ENCODE measurements around the gene KRTAP2-4.
"Not testable (repeated sequence)": the region's sequence is repeated elsewhere in the genome, so short reads cannot be mapped to it uniquely, and the experiment has no call there.

The KRTAP2-4 gene

DNA sequence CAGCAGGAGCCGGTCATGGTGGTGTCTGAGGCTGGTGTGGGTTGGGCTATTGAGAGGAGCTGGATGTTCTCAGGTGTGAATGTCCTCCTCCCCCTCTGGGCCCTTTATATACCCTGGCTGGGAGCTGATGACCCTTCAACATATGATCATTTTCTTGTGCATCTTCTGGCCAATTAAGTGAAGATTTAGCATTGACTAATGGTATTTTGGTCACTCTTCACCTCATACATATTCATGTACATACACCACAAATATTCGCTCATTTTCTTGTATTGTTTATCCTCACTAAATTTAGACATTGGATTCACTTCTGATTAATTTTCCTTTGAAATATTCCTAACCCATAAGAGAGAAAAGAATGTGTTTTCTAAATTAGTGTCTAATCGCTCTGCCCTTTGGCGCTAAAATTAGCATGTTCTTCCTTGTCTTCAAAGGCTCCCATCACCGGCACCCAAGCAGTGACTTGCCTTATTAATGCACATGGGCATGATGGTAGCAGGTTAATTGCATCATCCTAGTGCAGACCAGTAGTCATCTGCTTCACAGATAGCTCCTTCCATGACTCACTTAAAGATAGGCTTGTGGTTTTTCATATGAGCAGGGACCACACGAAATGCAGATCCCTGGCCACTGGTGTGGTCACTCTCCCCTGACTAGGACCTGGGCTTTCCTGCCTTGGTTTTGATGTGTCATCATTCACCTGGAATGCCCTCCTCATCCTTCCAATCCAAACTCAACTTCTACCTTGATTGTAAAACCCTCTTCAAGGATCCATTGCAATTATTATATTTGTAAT lies at the start of gene KRTAP2-4:
TSS of gene KRTAP2-4 (minus strand) at position 51 of the 796 bp plus-strand sequence. CDS start at position 17, 34 bp downstream.
- Histone ChIP-seq H3K4me1 (ENCODE audit: control insufficient read depth, insufficient read depth, low read length) (no peaks in the 10 kb centered on the region), H3K27ac (ENCODE audit: low read length) (no peak within 1 kb of the TSS), H3K9me3 (ENCODE audit: control insufficient read depth in 2 of 2, low read length in 2 of 2) (no peaks in the 10 kb centered on the region), H3K9ac (ENCODE audit: low read length in 2 of 2) (no peak within 1 kb of the TSS), H3K27me3 (ENCODE audit: control insufficient read depth in 1 of 2, insufficient read depth in 2 of 2, low read length in 2 of 2) (no peaks in the 10 kb centered on the region), H3K4me3 (ENCODE audit: low read length in 2 of 2) (no peak within 1 kb of the TSS), H3K36me3 (ENCODE audit: control insufficient read depth in 2 of 2, insufficient read depth in 2 of 2, low read length in 2 of 2) (no peaks in the 10 kb centered on the region)

DNA sequence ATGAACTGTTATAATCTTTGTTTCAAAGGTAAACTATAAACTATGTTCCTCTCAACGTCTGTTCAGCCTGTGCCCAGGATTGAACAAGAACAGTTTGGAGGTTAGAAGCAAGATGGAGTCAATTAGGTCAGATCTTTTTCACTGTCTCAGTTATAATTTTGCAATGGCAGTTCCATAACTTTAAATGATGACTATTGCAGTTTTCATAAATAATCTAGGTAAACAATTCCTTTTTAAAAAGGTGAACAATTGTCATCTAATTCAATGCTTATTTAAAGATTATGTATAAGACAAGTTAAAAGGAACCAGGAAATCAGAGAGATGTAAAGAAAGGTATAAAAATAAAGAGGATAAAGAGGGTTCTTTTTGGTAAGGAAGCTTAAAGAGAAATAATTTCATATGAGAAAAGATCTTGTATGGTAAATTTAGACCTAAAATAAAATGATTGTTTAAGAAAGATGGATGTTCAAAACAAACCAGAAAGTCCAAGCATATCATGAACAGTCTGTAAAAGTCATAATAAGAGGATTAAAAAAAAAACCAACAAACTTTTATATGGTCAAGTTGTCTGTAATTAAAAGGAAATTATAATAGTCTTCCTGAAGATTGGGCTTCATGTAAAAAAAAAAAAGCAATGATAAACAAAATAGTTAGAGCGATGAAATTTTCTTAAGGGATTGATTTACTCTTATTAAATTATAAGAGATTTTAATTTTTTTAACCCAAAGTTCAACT lies 45.6 kb upstream of the KRTAP2-4 start:
- no peaks in the 10 kb centered on the region for H3K27me3 ChIP-seq (ENCODE audit: control insufficient read depth in 1 of 2, insufficient read depth in 2 of 2, low read length in 2 of 2)
- H3K9ac ChIP-seq (ENCODE audit: low read length in 2 of 2): no peak overlapping the region
- no peaks in the 10 kb centered on the region for H3K36me3 ChIP-seq (ENCODE audit: control insufficient read depth in 2 of 2, insufficient read depth in 2 of 2, low read length in 2 of 2)
- no peaks in the 10 kb centered on the region for H3K9me3 ChIP-seq (ENCODE audit: control insufficient read depth in 2 of 2, low read length in 2 of 2)
- H3K4me3 ChIP-seq (ENCODE audit: low read length in 2 of 2): no peak overlapping the region
- H3K27ac ChIP-seq (ENCODE audit: low read length): no peak overlapping the region
- H3K4me1 ChIP-seq (ENCODE audit: control insufficient read depth, insufficient read depth, low read length): no peaks in the 10 kb centered on the region

- not testable (repeated sequence) for H3K4me1 ChIP-seq (ENCODE audit: control insufficient read depth, insufficient read depth, low read length); H3K9ac ChIP-seq (ENCODE audit: low read length in 2 of 2); H3K36me3 ChIP-seq (ENCODE audit: control insufficient read depth in 2 of 2, insufficient read depth in 2 of 2, low read length in 2 of 2); H3K27ac ChIP-seq (ENCODE audit: low read length); H3K4me3 ChIP-seq (ENCODE audit: low read length in 2 of 2); H3K27me3 ChIP-seq (ENCODE audit: control insufficient read depth in 1 of 2, insufficient read depth in 2 of 2, low read length in 2 of 2); H3K9me3 ChIP-seq (ENCODE audit: control insufficient read depth in 2 of 2, low read length in 2 of 2)
These were observed 43.2 kb upstream of the KRTAP2-4 start for GRCh38 chr17:41108728-41109386.

DNA sequence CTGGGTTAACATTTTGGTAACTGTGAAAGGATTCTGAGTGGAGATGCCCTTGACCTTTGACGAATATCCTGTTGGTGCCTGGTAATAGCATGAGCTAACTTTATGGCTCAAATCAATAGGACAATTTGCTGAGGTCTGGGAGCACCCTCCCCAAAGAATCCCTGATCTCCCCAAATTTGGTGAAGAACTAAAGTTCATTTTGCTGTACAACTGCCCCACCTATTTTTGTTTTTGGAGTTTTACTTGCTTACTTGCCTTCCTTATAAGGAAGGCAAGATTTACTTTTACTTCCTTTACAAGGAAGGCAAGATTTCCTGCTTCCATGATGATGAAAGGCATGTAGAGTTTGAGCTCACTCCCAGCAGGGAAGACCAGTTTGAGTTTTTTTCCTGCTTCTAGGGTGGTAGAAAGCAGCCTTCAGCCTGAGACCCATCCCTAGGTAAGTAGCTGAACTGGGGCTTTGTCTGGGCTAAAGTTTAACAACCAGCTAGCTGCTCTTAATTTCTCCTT lies 42.3 kb upstream of the KRTAP2-4 start:
- H3K4me3 ChIP-seq (ENCODE audit: low read length in 2 of 2): no peak overlapping the region
- H3K36me3 ChIP-seq (ENCODE audit: control insufficient read depth in 2 of 2, insufficient read depth in 2 of 2, low read length in 2 of 2): no peaks in the 10 kb centered on the region
- H3K9me3 ChIP-seq (ENCODE audit: control insufficient read depth in 2 of 2, low read length in 2 of 2): no peaks in the 10 kb centered on the region
- no peaks in the 10 kb centered on the region for H3K27me3 ChIP-seq (ENCODE audit: control insufficient read depth in 1 of 2, insufficient read depth in 2 of 2, low read length in 2 of 2)
- no peaks in the 10 kb centered on the region for H3K4me1 ChIP-seq (ENCODE audit: control insufficient read depth, insufficient read depth, low read length)
- no peak overlapping the region for H3K9ac ChIP-seq (ENCODE audit: low read length in 2 of 2)
- H3K27ac ChIP-seq (ENCODE audit: low read length): no peak overlapping the region

DNA sequence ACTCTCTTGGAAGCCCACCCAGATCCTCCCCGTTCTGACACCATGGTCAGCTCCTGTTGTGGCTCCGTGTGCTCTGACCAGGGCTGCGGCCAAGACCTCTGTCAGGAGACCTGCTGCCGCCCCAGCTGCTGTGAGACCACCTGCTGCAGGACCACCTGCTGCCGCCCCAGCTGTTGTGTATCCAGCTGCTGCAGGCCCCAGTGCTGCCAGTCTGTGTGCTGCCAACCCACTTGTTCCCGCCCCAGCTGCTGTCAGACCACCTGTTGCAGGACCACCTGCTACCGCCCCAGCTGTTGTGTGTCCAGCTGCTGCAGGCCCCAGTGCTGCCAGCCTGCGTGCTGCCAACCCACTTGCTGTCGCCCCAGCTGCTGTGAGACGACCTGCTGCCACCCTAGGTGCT lies 39.7 kb upstream of the KRTAP2-4 start, which contains the start of gene KRTAP4-9:
TSS of gene KRTAP4-9 (plus strand) at position 43 of the 400 bp plus-strand sequence. CDS start at position 43, 0 bp downstream.
- H3K27ac ChIP-seq (ENCODE audit: low read length); H3K9me3 ChIP-seq (ENCODE audit: control insufficient read depth in 2 of 2, low read length in 2 of 2); H3K9ac ChIP-seq (ENCODE audit: low read length in 2 of 2); H3K4me3 ChIP-seq (ENCODE audit: low read length in 2 of 2); H3K4me1 ChIP-seq (ENCODE audit: control insufficient read depth, insufficient read depth, low read length); H3K36me3 ChIP-seq (ENCODE audit: control insufficient read depth in 2 of 2, insufficient read depth in 2 of 2, low read length in 2 of 2); H3K27me3 ChIP-seq (ENCODE audit: control insufficient read depth in 1 of 2, insufficient read depth in 2 of 2, low read length in 2 of 2): not testable (repeated sequence)

- not testable (repeated sequence) for H3K27me3 ChIP-seq (ENCODE audit: control insufficient read depth in 1 of 2, insufficient read depth in 2 of 2, low read length in 2 of 2); H3K9me3 ChIP-seq (ENCODE audit: control insufficient read depth in 2 of 2, low read length in 2 of 2); H3K36me3 ChIP-seq (ENCODE audit: control insufficient read depth in 2 of 2, insufficient read depth in 2 of 2, low read length in 2 of 2); H3K4me3 ChIP-seq (ENCODE audit: low read length in 2 of 2); H3K9ac ChIP-seq (ENCODE audit: low read length in 2 of 2); H3K27ac ChIP-seq (ENCODE audit: low read length); H3K4me1 ChIP-seq (ENCODE audit: control insufficient read depth, insufficient read depth, low read length)
These were observed 38.8 kb upstream of the KRTAP2-4 start for GRCh38 chr17:41104386-41105038.

DNA sequence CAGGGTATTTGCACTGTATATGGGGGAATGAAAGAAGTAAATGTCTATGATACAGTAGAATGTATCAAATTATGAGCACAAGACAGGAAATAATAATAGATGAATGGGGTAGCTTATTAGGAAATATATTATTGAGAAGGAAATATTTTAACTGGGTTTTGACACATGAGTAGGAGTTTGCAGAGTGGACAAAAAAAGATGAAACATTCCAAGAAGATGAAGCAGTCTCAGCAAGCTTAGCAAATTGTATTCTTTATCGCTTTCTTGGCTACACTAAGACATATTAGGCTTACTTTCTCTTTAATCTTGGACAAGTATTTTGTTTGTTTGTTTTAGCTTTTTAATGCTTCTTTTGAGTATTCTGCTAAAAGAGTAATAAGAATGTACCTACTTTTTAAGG lies 38.2 kb upstream of the KRTAP2-4 start:
- no peaks in the 10 kb centered on the region for H3K27me3 ChIP-seq (ENCODE audit: control insufficient read depth in 1 of 2, insufficient read depth in 2 of 2, low read length in 2 of 2)
- no peaks in the 10 kb centered on the region for H3K9me3 ChIP-seq (ENCODE audit: control insufficient read depth in 2 of 2, low read length in 2 of 2)
- no peak overlapping the region for H3K27ac ChIP-seq (ENCODE audit: low read length)
- no peak overlapping the region for H3K9ac ChIP-seq (ENCODE audit: low read length in 2 of 2)
- H3K4me3 ChIP-seq (ENCODE audit: low read length in 2 of 2): no peak overlapping the region
- no peaks in the 10 kb centered on the region for H3K4me1 ChIP-seq (ENCODE audit: control insufficient read depth, insufficient read depth, low read length)
- H3K36me3 ChIP-seq (ENCODE audit: control insufficient read depth in 2 of 2, insufficient read depth in 2 of 2, low read length in 2 of 2): no peaks in the 10 kb centered on the region

DNA sequence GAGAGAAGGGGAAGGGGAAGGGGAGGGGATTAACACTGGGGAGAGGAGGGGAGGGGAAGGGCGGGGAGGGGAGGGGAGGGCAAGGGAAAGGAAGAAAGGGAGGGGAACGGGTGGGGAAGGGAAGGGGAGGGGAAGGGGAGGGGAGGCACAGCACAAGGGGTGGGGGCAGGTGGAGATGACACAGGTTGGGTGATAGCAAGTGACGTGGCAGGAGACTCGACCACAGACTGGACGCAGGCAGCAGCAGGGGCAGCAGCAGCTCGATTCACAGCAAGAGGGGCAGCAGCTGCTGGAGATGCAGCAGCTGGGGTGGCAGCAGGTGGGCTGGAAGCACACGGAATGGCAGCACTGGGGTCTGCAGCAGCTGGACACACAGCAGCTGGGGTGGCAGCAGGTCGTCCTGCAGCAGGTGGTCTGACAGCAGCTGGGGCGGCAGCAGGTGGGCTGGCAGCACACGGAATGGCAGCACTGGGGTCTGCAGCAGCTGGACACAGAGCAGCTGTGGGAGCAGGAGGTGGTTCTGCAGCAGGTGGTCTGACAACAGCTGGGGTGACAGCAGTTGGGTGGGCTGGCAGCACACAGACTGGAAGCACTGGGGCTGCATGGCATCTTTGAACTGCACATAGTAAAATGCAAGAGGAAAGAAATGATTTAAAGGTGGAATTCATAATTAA lies 36.0 kb upstream of the KRTAP2-4 start, which contains the start of gene KRTAP4-16:
TSS of gene KRTAP4-16 (minus strand) at position 624 of the 674 bp plus-strand sequence. CDS start at position 624, 0 bp downstream.
- Histone ChIP-seq H3K27ac (ENCODE audit: low read length) (no peak within 1 kb of the TSS), H3K9ac (ENCODE audit: low read length in 2 of 2) (no peak within 1 kb of the TSS), H3K27me3 (ENCODE audit: control insufficient read depth in 1 of 2, insufficient read depth in 2 of 2, low read length in 2 of 2) (no peaks in the 10 kb centered on the region), H3K36me3 (ENCODE audit: control insufficient read depth in 2 of 2, insufficient read depth in 2 of 2, low read length in 2 of 2) (no peaks in the 10 kb centered on the region), H3K4me3 (ENCODE audit: low read length in 2 of 2) (no peak within 1 kb of the TSS), H3K9me3 (ENCODE audit: control insufficient read depth in 2 of 2, low read length in 2 of 2) (no peaks in the 10 kb centered on the region), H3K4me1 (ENCODE audit: control insufficient read depth, insufficient read depth, low read length) (no peaks in the 10 kb centered on the region)

GRCh38 chr17:41099682-41100480 lies 34.2 kb upstream of the KRTAP2-4 start:
- not testable (repeated sequence) for H3K9ac ChIP-seq (ENCODE audit: low read length in 2 of 2); H3K27ac ChIP-seq (ENCODE audit: low read length); H3K27me3 ChIP-seq (ENCODE audit: control insufficient read depth in 1 of 2, insufficient read depth in 2 of 2, low read length in 2 of 2); H3K4me3 ChIP-seq (ENCODE audit: low read length in 2 of 2); H3K9me3 ChIP-seq (ENCODE audit: control insufficient read depth in 2 of 2, low read length in 2 of 2); H3K4me1 ChIP-seq (ENCODE audit: control insufficient read depth, insufficient read depth, low read length); H3K36me3 ChIP-seq (ENCODE audit: control insufficient read depth in 2 of 2, insufficient read depth in 2 of 2, low read length in 2 of 2)

All from stomach smooth muscle (tissue), 2 donors.